Spinal cord (tissue), 10 donors: Measurements from ENCODE around the gene HSH2D. TPM values are rescaled to one million over a fixed set of nuclear protein-coding genes. Genes with fewer than 3 reads are reported as not detected.

Experiments used
- DNase-seq, 6 donors: peaks; one replicate each; pipeline versions ENCODE4 v3.0.0 to v3.0.0-alpha.2; 2013 to 2015; ENCODE audit warnings: low spot score in 6 of 6, low read depth in 4 of 6
- H3K27ac ChIP-seq: one replicate; pipeline ENCODE4 v1.5.1; 2013; ENCODE audit warnings: low read depth, low read length, control low read depth
- H3K27me3 ChIP-seq: one replicate; pipeline ENCODE4 v1.6.1; 2013; ENCODE audit warnings: low read length; ENCODE audit not compliant: control insufficient read depth, insufficient read depth
- H3K36me3 ChIP-seq: one replicate; pipeline ENCODE4 v1.6.1; 2013; ENCODE audit warnings: low read length; ENCODE audit not compliant: control insufficient read depth, insufficient read depth
- H3K4me1 ChIP-seq: one replicate; pipeline ENCODE4 v1.6.1; 2013; ENCODE audit warnings: low read length; ENCODE audit not compliant: control insufficient read depth, insufficient read depth
- H3K4me3 ChIP-seq: one replicate; pipeline ENCODE4 v1.5.1; 2013; ENCODE audit warnings: low read depth, low read length, control low read depth
- H3K9me3 ChIP-seq: one replicate; pipeline ENCODE4 v1.6.1; 2013; ENCODE audit warnings: low read length; ENCODE audit not compliant: control insufficient read depth, insufficient read depth
- WGBS: methylation state at CpG from one replicate; pipeline ENCODE4 v1.1.5; 2013; ENCODE audit warnings: missing lambda C conversion rate; ENCODE audit not compliant: insufficient coverage; 5-methylcytosine and 5-hydroxymethylcytosine counted together
- polyA plus RNA-seq, 2 donors: library from polyadenylated mRNA; unstranded; fragments of 120-200 nt; gene quantifications; one replicate each; pipeline ENCODE4 v1.2.1, GENCODE V29; 2013; ENCODE audit not compliant: insufficient read length in 2 of 2
- total RNA-seq, 2 donors: library from RNA; depleted of rRNA in 1 of 2; stranded (reverse); fragments of 120-200 nt in 1 of 2; fragments of >200 nt in 1 of 2; gene quantifications; one replicate each; pipeline versions ENCODE4 v1.2.3 to v1.2.4, GENCODE V29; 2013 to 2014
- donor health status: healthy.

The HSH2D gene
- total and polyA plus RNA-seq, 4 donors, result 0.11 to 0.79 (median 0.34) TPM

DNA sequence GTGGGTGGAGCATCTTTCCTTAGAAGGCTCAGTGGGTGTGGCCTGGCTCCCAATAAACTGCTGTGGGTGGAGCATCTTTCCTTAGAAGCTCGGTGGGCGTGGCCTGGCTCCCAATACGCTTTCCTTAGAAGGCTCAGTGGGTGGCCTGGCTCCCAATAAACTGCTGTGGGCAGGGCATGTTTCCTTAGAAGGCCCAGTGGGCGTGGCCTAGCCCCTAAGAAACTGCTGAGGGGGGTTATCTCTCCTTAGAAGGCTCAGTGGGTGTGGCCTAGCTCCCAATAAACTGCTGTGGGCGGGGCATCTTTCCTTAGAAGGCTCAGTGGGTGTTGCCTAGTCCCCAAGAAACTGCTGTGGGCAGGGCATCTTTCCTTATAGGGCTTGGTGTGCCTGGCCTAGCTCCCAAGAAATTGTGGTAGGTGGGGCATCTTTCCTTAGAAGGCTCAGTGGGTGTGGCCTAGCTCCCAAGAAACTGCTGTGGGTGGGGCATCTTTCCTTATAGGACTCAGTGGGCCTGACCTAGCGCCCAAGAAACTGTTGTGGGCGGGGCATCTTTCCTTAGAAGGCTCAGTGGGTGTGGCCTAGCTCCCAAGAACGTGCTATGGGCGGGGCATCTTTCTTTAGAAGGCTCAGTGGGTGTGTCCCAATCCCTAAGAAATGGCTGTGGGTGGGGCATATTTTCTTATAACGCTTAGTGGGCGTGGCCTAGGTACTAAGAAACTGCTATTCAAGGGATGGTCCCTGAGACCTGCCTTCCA lies 10.3 kb downstream of the HSH2D start:
- WGBS, result 92% methylated on average over 8 of the region's 11 CpGs
- H3K4me1 ChIP-seq, result no peaks in the 10 kb centered on the region
- H3K9me3 ChIP-seq, result no peaks in the 10 kb centered on the region
- H3K36me3 ChIP-seq, result no peaks in the 10 kb centered on the region
- DNase-seq, result no peak
- no peaks in the 10 kb centered on the region for H3K27me3 ChIP-seq
- no peak overlapping the region for H3K27ac ChIP-seq
- no peak overlapping the region for H3K4me3 ChIP-seq

GRCh38 chr19:16154557-16154956 lies 11.1 kb downstream of the HSH2D start:
- Histone ChIP-seq H3K27me3 (no peaks in the 10 kb centered on the region), H3K4me3 (no peak overlapping the region), H3K4me1 (no peaks in the 10 kb centered on the region), H3K36me3 (no peaks in the 10 kb centered on the region), H3K9me3 (no peaks in the 10 kb centered on the region), H3K27ac (no peak overlapping the region)
- DNase-seq, result no peak
- 89% methylated on average over 8 of the region's 8 CpGs for WGBS

GRCh38 chr19:16155128-16155527 lies 11.6 kb downstream of the HSH2D start:
- no peak overlapping the region for H3K4me3 ChIP-seq
- H3K9me3 ChIP-seq, result no peaks in the 10 kb centered on the region
- no peak overlapping the region for H3K27ac ChIP-seq
- no peaks in the 10 kb centered on the region for H3K36me3 ChIP-seq
- H3K4me1 ChIP-seq, result no peaks in the 10 kb centered on the region
- DNase-seq, result no peak
- 89% methylated on average over 1 of the region's 1 CpG for whole genome bisulfite sequencing
- H3K27me3 ChIP-seq, result no peaks in the 10 kb centered on the region

- Histone ChIP-seq H3K27me3 (no peaks in the 10 kb centered on the region), H3K4me1 (no peaks in the 10 kb centered on the region), H3K36me3 (no peaks in the 10 kb centered on the region), H3K4me3 (no peak overlapping the region), H3K9me3 (no peaks in the 10 kb centered on the region), H3K27ac (no peak overlapping the region)
- DNase-seq, result no peak
- 79% methylated on average over 5 of the region's 6 CpGs for WGBS
These were observed 13.4 kb downstream of the HSH2D start for GRCh38 chr19:16156904-16157303.

DNA sequence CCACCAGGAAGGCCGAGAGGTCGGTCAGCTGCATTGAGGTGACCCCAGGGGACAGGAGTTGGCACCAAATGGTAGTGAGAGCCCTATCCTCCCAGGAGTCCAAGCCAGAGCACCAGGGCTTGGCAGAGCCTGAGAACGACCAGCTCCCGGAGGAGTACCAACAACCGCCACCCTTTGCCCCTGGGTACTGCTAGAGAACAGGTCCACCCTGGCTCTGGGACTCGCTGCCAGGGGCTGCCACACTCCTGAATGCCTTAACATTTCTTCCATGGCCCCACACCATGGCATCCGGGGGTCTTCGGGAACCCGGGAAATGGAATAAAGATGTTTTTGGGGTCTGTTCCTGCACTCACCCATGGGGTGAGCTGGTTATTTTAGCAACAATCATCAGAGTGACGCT lies 14.1 kb downstream of the HSH2D start:
- Histone ChIP-seq H3K4me1 (no peaks in the 10 kb centered on the region), H3K27ac (no peak overlapping the region), H3K36me3 (no peaks in the 10 kb centered on the region), H3K4me3 (no peak overlapping the region), H3K27me3 (no peaks in the 10 kb centered on the region), H3K9me3 (no peaks in the 10 kb centered on the region)
- 86% methylated on average over 7 of the region's 10 CpGs for WGBS
- DNase-seq, result no peak

GRCh38 chr19:16159655-16160054 lies 16.2 kb downstream of the HSH2D start:
- Histone ChIP-seq H3K36me3 (no peaks in the 10 kb centered on the region), H3K27me3 (no peaks in the 10 kb centered on the region), H3K4me1 (no peaks in the 10 kb centered on the region), H3K4me3 (no peak overlapping the region), H3K27ac (no peak overlapping the region), H3K9me3 (no peaks in the 10 kb centered on the region)
- WGBS, result 92% methylated on average over 2 of the region's 5 CpGs
- no peak for DNase-seq

DNA sequence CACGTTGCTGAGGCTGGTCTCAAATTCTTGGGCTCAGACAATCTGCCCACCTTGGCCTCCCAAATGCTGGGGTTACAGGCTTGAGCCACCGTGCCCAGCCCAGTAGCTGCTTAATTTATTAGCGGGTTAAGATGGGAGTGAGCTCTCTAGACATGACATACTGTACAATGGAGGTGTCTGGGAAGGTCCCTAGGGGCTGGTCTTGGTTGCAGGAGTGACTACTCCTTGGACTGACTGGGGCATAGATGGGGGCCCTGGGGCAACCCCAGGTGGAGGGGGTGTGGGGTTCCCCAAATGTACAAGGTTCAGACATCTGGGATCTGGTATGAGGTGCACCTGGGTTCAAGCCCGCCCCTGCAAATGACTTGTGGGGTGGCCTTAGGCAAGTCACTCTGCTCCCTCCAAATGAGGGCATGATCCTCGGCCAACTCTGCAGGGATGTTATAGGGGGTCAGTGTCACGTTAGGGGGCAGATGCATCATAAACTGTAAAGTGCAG lies 17.0 kb downstream of the HSH2D start:
- WGBS, result 73% methylated on average over 4 of the region's 6 CpGs
- no peaks in the 10 kb centered on the region for H3K4me1 ChIP-seq

GRCh38 chr19:16160943-16161560 lies 17.6 kb downstream of the HSH2D start:
- no peak overlapping the region for H3K27ac ChIP-seq
- H3K4me1 ChIP-seq, result no peaks in the 10 kb centered on the region
- no peak for DNase-seq
- no CpG with 5 or more reads among the region's 14 CpGs for WGBS
- H3K36me3 ChIP-seq, result no peaks in the 10 kb centered on the region
- no peaks in the 10 kb centered on the region for H3K9me3 ChIP-seq
- no peaks in the 10 kb centered on the region for H3K27me3 ChIP-seq
- H3K4me3 ChIP-seq, result no peak overlapping the region

More for the DNA sequence above, 17.0 kb downstream of the HSH2D start:
- Histone ChIP-seq H3K9me3 (no peaks in the 10 kb centered on the region), H3K4me3 (no peak overlapping the region), H3K27ac (no peak overlapping the region), H3K27me3 (no peaks in the 10 kb centered on the region), H3K36me3 (no peaks in the 10 kb centered on the region)
- no peak for DNase-seq

GRCh38 chr19:16161840-16162239 lies 18.4 kb downstream of the HSH2D start:
- Histone ChIP-seq H3K9me3 (no peaks in the 10 kb centered on the region), H3K4me1 (no peaks in the 10 kb centered on the region), H3K36me3 (no peaks in the 10 kb centered on the region), H3K27ac (no peak overlapping the region), H3K27me3 (no peaks in the 10 kb centered on the region), H3K4me3 (no peak overlapping the region)
- WGBS, result no CpG with 5 or more reads among the region's 3 CpGs
- no peak for DNase-seq
